Osteoblast (primary cell): ENCODE data around the gene MBTPS1. TPM values are rescaled to one million over a fixed set of nuclear protein-coding genes. Genes with fewer than 3 reads are reported as not detected.
A peak's percentile ranks its signal among the peaks of the same experiment; 100 is the strongest.

ENCODE experiments used
- DNase-seq: peaks from one replicate; pipeline ENCODE4 v3.0.0; 2011; ENCODE audit warnings: low spot score, mixed read lengths; ENCODE audit not compliant: insufficient read length; ENCODE audit errors: missing footprints
- H2AFZ ChIP-seq: 2 replicates; pipeline ENCODE4 v1.6.0; 2011; ENCODE audit warnings: mild to moderate bottlenecking, low read length
- H3K27ac ChIP-seq: 2 replicates; pipeline ENCODE4 v1.5.1; 2011; ENCODE audit warnings: mild to moderate bottlenecking, low read depth, low read length, moderate library complexity
- H3K27me3 ChIP-seq: 2 replicates; pipeline ENCODE4 v1.6.0; 2012; ENCODE audit warnings: mild to moderate bottlenecking, control low read depth, inconsistent platforms, low read length, moderate library complexity; ENCODE audit not compliant: insufficient read depth
- H3K36me3 ChIP-seq: 2 replicates; pipeline ENCODE4 v1.5.1; 2011; ENCODE audit warnings: mild to moderate bottlenecking, low read length, control low read depth, moderate library complexity; ENCODE audit not compliant: insufficient read depth
- H3K4me1 ChIP-seq: 2 replicates; pipeline ENCODE4 v1.5.1; 2011; ENCODE audit warnings: mild to moderate bottlenecking, low read length, control low read depth, moderate library complexity; ENCODE audit not compliant: insufficient read depth
- H3K4me2 ChIP-seq: 2 replicates; pipeline ENCODE4 v1.6.0; 2011; ENCODE audit warnings: mild to moderate bottlenecking, low read length; ENCODE audit not compliant: insufficient read depth
- H3K4me3 ChIP-seq: fragments of 200-600 bp; sonication (generic); 3 replicates; pipeline ENCODE4 v1.5.1; 2012; ENCODE audit warnings: mild to moderate bottlenecking, low read length, inconsistent platforms; ENCODE audit not compliant: insufficient read depth
- H3K79me2 ChIP-seq: 2 replicates; pipeline ENCODE4 v1.6.0; 2012; ENCODE audit warnings: mild to moderate bottlenecking, low read length, control low read depth, inconsistent platforms; ENCODE audit not compliant: insufficient read depth
- H3K9me3 ChIP-seq: 2 replicates; pipeline ENCODE4 v1.5.1; 2011; ENCODE audit warnings: low read depth, low read length, control low read depth
- H4K20me1 ChIP-seq: 2 replicates; pipeline ENCODE4 v1.6.0; 2012; ENCODE audit warnings: mild to moderate bottlenecking, low read length, control low read depth; ENCODE audit not compliant: insufficient read depth
- CTCF ChIP-seq: IDR thresholded peaks from 2 replicates; pipeline ENCODE4 v1.5.1; 2011; ENCODE audit warnings: mild to moderate bottlenecking, low read depth, low read length, moderate library complexity; ENCODE audit errors: extremely low read depth
- total RNA-seq: library from RNA; depleted of rRNA; stranded (reverse); fragments of >200 nt; gene quantifications from 2 replicates; pipeline ENCODE4 v1.2.3, GENCODE V29; 2012

Gene MBTPS1
- total RNA-seq, 1 donor = 114 TPM

- no peak overlapping the region for H3K4me3 ChIP-seq
- H4K20me1 ChIP-seq = no peaks in the 10 kb centered on the region
- peaks cover 9% of the 10 kb centered on the region for H3K9me3 ChIP-seq
- peak; percentile 75 for DNase-seq
- H2AFZ ChIP-seq = no peak overlapping the region
- no peaks in the 10 kb centered on the region for H3K36me3 ChIP-seq
- no peaks in the 10 kb centered on the region for H3K4me1 ChIP-seq
- no peak overlapping the region for H3K4me2 ChIP-seq
- H3K27ac ChIP-seq = no peak overlapping the region
- TF ChIP-seq CTCF = no peak
- H3K27me3 ChIP-seq = peaks cover 10% of the 10 kb centered on the region
- no peaks in the 10 kb centered on the region for H3K79me2 ChIP-seq
Observed at GRCh38 chr16:84032458-84033178, 84.1 kb downstream of the MBTPS1 start.

GRCh38 chr16:84031556-84031955 lies 85.2 kb downstream of the MBTPS1 start:
- Histone ChIP-seq H2AFZ (no peak overlapping the region), H3K27ac (no peak overlapping the region), H3K4me3 (no peak overlapping the region), H3K9me3 (peaks cover 9% of the 10 kb centered on the region), H3K36me3 (no peaks in the 10 kb centered on the region), H3K79me2 (no peaks in the 10 kb centered on the region), H3K4me1 (no peaks in the 10 kb centered on the region), H3K4me2 (no peak overlapping the region), H3K27me3 (peaks cover 10% of the 10 kb centered on the region), H4K20me1 (no peaks in the 10 kb centered on the region)
- peak; percentile 50 for DNase-seq
- TF ChIP-seq CTCF = no peak

- peaks cover 7% of the 10 kb centered on the region for H3K4me1 ChIP-seq
- H3K4me2 ChIP-seq = no peak overlapping the region
- H3K27me3 ChIP-seq = peaks cover 6% of the 10 kb centered on the region
- H3K27ac ChIP-seq = no peak overlapping the region
- TF ChIP-seq CTCF = no peak
- no peak overlapping the region for H3K4me3 ChIP-seq
- H2AFZ ChIP-seq = no peak overlapping the region
- H3K36me3 ChIP-seq = no peaks in the 10 kb centered on the region
- DNase-seq = peak; percentile 84
- no peaks in the 10 kb centered on the region for H4K20me1 ChIP-seq
- H3K79me2 ChIP-seq = no peaks in the 10 kb centered on the region
- no peaks in the 10 kb centered on the region for H3K9me3 ChIP-seq
Observed at GRCh38 chr16:84029297-84030047, 87.3 kb downstream of the MBTPS1 start.

- H3K4me2 ChIP-seq = no peak overlapping the region
- no peaks in the 10 kb centered on the region for H4K20me1 ChIP-seq
- TF ChIP-seq CTCF = no peak
- no peaks in the 10 kb centered on the region for H3K36me3 ChIP-seq
- no peak overlapping the region for H2AFZ ChIP-seq
- H3K9me3 ChIP-seq = no peaks in the 10 kb centered on the region
- H3K4me1 ChIP-seq = peaks cover 7% of the 10 kb centered on the region
- H3K4me3 ChIP-seq = no peak overlapping the region
- H3K27ac ChIP-seq = no peak overlapping the region
- DNase-seq = no peak
- peaks cover 6% of the 10 kb centered on the region for H3K27me3 ChIP-seq
- H3K79me2 ChIP-seq = no peaks in the 10 kb centered on the region
Observed at GRCh38 chr16:84027625-84028024, 89.1 kb downstream of the MBTPS1 start.
